ENCODE results near the gene F11R.
"Not testable (repeated sequence)": the region's sequence is repeated elsewhere in the genome, so short reads cannot be mapped to it uniquely, and the experiment has no call there.

Gene F11R

DNA sequence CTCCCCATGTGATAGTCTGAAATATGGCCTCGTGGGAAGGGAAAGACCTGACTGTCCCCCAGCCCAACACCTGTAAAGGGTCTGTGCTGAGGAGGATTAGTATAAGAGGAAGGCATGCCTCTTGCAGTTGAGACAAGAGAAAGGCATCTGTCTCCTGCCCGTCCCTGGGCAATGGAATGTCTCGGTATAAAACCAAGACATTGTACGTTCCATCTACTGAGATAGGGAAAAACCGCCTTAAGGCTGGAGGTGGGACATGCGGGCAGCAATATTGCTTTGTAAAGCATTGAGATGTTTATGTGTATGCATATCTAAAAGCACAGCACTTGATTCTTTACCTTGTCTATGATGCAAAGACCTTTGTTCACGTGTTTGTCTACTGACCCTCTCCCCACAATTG lies 3.8 kb downstream of the F11R start:
- not testable (repeated sequence) for FAIRE-seq; DNase-seq (ENCODE audit: extremely low spot score, insufficient read length, low read depth)

DNA sequence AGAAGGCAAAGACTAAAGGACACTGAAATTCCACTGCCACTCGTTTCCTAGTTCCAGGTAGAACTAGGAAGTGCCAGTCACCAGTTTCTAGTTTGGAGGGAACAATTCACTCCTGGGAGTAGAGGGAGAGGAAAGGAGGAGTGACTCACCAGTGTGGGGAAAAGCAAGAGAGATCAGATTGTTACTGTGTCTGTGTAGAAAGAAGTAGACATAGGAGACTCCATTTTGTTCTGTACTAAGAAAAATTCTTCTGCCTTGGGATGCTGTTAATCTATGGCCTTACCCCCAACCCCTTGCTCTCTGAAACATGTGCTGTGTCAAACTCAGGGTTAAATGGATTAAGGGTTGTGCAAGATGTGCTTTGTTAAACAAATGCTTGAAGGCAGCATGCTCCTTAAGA lies 4.3 kb downstream of the F11R start:
- FAIRE-seq; DNase-seq (ENCODE audit: extremely low spot score, insufficient read length, low read depth): not testable (repeated sequence)

DNA sequence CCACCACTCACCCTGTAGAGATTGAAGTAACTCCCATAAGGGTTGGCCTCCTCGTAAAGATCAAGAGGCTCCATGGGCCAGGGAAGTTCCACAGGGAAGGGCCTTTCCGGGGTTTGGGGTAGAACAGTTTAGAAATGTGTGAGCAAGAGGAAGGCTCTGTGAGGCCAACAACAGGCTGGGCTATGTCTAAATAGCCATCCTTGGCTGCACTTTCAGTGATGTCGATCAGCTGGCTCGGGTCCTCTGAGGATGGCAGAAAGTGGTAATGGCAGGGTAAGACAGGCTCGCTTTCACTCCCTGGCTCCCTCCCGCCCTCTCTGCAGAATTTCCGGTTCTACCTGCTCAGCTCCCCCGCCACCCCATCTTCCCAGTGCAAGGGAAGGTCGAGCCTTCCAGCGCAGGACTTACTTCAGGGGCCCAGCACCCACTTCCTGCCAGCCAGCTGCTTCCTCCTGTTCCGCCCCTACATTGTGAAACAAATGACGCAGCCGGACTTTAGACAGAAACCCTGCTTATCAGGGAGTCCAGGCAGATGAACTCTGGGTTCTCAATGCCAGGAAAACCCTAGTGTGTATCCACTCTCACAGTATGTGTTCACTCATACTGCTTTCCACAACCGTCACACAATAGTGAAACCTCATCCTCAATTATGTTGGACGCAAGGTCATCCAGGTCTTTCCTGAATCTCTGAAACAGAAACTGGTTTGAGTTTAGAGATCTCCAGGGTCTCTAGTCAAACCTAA lies 7.3 kb downstream of the F11R start:
- DNase-seq (ENCODE audit: extremely low spot score, insufficient read length, low read depth) (peak; percentile 64), FAIRE-seq (peak; percentile 94)

DNA sequence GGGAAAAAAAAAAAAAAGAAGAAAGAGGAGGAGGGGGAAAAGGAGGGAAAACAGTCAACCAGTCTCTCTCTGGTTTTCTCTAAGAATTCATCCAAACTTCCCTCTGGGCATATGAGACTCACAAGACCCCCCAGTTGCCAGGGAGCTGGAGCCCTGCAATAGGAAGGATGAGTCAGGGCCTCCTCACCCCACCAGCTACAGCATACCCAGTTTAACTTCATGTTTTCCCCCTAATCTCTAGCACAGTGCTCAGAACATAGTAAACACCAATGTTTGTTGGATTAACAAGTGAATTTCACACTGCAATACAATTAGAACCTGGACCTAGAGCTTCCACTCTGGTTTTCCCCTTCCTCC lies 7.8 kb downstream of the F11R start:
- FAIRE-seq: no peak
- no peak for DNase-seq (ENCODE audit: extremely low spot score, insufficient read length, low read depth)

- DNase-seq (ENCODE audit: extremely low spot score, insufficient read length, low read depth) (no peak), FAIRE-seq (no peak)
Observed at GRCh38 chr1:161012420-161012819, 8.5 kb downstream of the F11R start.

DNA sequence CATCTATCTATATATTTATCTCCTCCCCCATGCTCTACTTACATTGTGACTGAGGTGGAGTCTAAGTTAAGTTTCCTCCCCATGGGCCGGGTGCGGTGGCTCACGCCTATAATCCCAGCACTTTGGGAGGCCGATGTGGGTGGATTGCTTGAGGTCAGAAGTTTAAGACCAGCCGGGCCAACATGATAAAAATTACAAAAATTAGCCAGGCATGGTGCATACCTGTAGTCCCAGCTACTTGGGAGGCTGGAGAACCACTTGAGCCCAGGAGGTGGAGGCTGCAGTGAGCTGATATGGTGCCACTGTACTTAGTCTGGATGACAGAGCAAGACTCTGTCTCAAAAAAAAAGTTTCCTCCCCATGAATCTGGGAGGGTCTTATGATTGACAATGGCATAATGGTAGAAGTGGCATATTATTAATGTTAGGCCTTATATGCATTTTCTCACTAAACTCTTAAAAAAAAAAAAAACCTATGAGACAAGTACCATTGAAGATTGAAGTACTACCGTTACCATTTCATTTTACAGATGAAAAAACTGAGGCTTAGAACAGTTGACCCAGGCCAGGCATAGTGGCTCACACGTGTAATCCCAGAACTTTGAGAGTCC lies 11.2 kb downstream of the F11R start:
- DNase-seq (ENCODE audit: extremely low spot score, insufficient read length, low read depth) (no peak), FAIRE-seq (no peak)

DNA sequence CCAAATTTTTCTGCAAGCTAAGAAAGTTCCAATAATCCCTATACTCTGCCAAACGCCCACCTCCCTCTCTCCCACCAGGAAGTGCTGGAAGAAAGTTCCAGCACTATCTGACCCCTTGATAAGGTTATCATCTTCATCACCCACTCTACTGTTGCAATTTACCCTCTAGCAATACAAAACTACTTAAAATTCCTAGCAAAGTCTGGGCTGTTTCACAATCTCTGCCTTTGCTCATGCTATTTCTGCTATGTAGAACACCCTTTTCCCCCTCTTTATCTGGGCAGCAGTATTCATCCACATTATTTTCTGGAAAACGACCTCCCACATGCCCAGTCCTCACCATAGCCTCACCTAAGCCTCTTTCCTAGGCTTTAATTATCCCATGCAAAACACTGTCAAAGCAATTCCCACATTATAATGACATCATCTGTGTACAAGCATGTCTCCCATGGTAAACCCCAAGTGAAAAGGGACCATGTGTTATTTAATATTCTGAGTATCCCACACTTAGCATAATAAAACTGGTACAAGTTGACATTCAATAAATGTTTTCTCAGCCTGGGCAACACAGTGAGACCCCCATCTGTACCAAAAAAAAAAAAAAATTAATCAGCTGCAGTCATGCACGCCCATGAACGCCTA lies 12.0 kb downstream of the F11R start:
- DNase-seq (ENCODE audit: extremely low spot score, insufficient read length, low read depth): no peak

DNA sequence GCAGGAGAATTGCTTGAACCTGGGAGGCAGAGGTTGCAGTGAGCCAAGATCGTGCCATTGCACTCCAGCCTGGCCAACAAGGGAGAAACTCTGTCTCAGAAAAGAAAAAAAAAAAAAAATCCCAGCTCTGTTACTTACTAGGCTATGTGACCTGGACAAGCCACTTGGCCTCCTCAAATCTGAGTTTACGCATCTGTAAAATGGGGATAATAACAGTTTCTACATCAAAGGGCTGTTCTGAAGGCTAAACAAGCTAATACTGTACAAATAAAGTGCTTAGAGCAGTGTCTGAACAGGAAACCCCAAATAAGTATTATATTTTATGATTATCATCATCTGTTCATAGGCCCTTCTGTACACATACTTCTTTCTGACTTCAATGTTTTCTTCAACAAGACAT lies 13.6 kb downstream of the F11R start:
- DNase-seq (ENCODE audit: extremely low spot score, insufficient read length, low read depth): no peak
- FAIRE-seq: no peak

More for the DNA sequence above, 12.0 kb downstream of the F11R start:
- FAIRE-seq: no peak

DNA sequence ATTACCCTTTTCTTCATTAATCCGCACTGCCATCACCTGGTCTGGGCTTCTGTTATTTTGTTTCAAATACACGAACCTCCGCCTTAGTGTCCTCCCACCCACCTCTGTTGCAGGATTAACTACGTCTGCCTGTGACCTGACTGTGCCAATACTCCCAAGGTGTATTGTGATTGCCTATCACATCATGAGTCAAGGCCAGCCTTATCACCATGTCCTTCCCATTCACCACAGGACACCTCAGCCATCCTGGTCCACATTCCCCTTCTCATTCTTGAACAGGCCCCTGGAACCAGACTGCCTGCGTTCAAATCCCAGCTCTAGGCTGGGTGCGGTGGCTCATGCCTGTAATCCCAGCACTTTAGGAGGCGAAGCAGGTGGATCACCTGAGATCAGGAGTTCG lies 14.4 kb downstream of the F11R start:
- no peak for DNase-seq (ENCODE audit: extremely low spot score, insufficient read length, low read depth)
- FAIRE-seq: no peak

DNA sequence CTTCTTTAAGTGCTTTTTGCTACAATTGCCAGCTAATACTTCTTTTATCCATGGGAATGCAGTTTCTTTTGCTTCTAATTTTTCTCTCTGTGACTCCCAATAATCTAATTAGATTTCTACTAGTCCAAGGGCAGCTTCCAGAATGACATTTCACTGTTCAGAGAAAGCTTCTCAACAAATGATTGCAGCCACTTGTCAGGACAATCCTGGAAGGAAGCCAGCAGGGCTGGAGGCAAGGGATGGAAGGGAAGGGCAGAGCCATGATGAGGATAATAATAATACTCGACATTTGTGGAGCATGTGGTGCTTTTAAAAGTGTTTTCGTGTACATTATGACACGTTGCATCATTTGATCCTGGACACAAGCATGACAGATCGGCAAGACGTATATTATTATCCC lies 19.4 kb downstream of the F11R start:
- no peak for DNase-seq (ENCODE audit: extremely low spot score, insufficient read length, low read depth)
- no peak for FAIRE-seq

- DNase-seq (ENCODE audit: extremely low spot score, insufficient read length, low read depth): no peak
- FAIRE-seq: no peak
Observed at GRCh38 chr1:161000736-161001480, 20.0 kb downstream of the F11R start.

GRCh38 chr1:160999376-160999775 lies 21.6 kb downstream of the F11R start:
- no peak for DNase-seq (ENCODE audit: extremely low spot score, insufficient read length, low read depth)
- FAIRE-seq: no peak

DNA sequence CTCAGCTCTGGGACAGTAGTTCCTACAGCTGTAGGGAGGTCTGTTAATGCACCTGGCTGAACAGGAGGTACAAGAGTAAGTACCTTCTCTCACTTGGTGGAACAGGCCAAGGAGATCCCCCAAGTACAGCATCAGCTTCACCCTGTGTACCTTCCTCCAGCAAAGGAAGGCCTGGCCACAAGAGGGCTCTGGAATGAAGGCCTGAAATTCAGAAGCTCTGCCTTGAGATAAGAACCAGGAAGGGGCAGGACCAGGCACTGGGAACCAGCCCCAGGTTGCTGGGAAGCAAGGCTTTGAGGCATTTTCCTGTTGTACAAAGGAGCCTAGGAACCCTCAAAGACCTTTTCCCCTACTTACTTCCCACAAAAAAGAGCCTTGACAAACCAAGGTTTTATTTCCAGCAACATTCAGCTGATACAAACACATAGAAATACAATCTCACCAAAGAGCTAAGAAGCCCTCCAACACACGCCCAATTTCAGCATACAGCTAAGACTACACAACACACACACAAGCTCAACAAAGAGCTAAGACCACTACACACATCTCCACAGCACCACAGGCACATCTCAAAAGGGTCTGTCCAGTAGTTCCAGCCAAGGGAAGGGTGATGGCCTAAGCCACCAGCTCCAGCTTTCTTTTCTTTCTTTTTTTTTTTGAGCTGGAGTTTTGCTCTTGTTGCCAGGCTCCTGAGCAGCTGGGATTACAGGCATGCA lies 23.5 kb downstream of the F11R start:
- FAIRE-seq: peak; percentile 52
- DNase-seq (ENCODE audit: extremely low spot score, insufficient read length, low read depth): peak; percentile 38

DNA sequence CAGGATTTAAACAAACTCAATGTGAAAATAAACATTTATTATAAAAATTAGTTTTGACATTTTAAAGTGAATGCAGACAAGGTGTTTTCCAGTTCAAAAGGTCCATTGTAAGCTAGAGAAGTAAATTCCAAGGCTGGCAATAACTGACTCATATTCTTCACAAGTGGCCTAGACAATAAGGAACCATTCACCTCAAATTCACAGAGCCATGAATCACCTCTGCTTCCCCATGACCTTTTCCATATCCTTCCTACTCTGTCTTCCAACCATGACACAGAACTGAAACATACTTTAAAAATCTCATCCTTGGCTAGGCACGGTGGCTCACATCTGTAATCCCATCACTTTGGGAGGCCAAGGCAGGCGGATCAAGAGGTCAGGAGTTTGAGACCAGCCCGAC lies 24.8 kb downstream of the F11R start:
- no peak for DNase-seq (ENCODE audit: extremely low spot score, insufficient read length, low read depth)
- FAIRE-seq: no peak

DNA sequence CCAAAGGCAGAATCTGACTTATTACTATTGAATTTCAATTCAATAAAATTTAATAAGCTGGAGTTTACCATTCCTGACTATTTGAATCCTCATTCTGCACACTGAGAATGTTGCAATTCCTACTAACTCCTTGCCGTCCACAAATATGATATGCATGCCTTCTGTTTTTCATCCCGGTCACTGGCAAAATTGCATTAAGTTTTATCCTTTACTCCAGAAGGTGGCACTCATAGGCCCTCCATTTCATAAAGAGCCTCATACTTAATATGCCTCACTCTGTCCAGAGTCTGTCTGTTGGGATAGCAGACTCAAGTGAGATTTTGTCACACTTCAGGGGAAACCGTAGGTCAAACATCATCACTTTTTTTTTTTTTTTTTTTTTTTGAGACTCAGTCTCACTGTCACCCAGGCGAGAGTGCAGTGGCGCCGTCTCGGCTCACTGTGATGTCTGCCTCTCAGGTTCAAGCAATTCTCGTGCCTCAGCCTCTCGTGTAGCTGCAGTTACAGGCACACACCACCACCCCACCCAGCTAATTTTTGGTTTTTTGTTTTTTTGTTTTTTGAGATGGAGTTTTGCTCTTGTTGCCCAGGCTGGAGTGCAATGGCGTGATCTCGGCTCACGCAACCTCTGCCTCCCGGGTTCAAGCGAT lies 27.3 kb downstream of the F11R start:
- FAIRE-seq (no peak), DNase-seq (ENCODE audit: extremely low spot score, insufficient read length, low read depth) (no peak)

DNA sequence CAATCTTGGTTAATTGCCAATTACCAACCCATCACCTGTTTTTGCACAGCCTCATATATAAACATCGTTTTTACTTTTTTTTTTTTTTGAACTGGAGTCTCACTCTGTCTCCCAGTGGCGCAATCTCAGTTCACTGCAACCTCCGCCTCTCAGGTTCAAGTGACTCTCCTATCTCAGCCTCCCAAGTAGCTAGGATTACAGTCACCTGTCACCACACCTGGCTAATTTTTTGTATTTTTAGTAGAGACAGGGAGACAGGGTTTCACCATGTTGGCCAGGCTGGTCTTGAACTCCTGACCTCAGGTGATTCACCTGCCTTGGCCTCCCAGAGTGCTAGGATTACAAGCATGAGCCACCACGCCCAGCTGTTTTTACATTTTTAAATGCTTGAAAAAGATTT lies 28.9 kb downstream of the F11R start:
- not testable (repeated sequence) for DNase-seq (ENCODE audit: extremely low spot score, insufficient read length, low read depth); FAIRE-seq

- FAIRE-seq (no peak), DNase-seq (ENCODE audit: extremely low spot score, insufficient read length, low read depth) (no peak)
Observed at GRCh38 chr1:160987359-160988050, 33.4 kb downstream of the F11R start.

- DNase-seq (ENCODE audit: extremely low spot score, insufficient read length, low read depth) (no peak), FAIRE-seq (no peak)
Observed at GRCh38 chr1:160985723-160986122, 35.2 kb downstream of the F11R start.

All from GM18507 (cell line).